HG02759 (cell line): Measurements from ENCODE around the gene FAM227B.
"Not testable (repeated sequence)": the region's sequence is repeated elsewhere in the genome, so short reads cannot be mapped to it uniquely, and the experiment has no call there.

Source experiments
- ATAC-seq: cut with Tn5 transposase; IDR thresholded peaks from one replicate; pipeline ENCODE4 v1.9.1; 2021; ENCODE audit warnings: mild to moderate bottlenecking, moderate library complexity; ENCODE audit not compliant: unreplicated experiment

The FAM227B gene

GRCh38 chr15:49383266-49383665 lies 237.4 kb downstream of the FAM227B start:
- ATAC-seq = no peak

DNA sequence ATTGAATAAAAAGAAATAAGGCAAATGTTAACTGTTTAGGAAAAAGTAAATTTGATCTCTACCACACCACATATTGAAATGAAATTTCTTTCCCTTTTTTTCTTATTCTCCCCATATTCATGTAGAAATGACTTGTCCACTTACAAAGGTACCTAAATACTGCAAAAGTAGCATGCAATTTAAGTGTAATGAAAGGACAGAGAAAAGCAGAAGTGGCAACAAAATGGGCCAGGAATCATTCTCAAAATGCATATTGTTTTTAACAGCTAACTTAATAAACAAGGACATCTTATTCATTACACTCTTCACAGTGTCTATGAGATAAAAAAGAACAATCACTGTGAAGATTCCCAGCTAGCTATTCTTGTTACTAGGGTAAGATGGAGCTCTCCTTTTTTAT lies 238.2 kb downstream of the FAM227B start:
- ATAC-seq = no peak

DNA sequence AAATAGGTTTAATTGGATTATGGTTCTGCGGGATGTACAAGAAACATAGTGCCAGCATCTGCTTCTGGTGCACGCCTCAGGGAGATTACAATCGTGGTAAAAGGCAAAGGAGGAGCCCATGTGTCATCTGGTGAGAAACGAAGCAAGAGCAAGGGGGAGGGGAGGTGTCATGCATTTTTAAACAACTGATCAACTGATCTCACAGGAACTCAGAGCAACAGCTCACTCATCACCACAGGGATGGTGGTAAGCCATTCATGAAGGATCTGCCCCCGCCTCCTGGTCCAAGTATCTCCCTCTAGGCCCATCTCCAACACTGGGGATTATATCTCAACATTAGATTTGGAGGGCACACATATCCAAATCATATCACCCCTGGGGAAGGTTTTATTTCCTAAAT lies 239.7 kb downstream of the FAM227B start:
- no peak for ATAC-seq

- ATAC-seq = no peak
Observed at GRCh38 chr15:49379996-49380395, 240.6 kb downstream of the FAM227B start.

DNA sequence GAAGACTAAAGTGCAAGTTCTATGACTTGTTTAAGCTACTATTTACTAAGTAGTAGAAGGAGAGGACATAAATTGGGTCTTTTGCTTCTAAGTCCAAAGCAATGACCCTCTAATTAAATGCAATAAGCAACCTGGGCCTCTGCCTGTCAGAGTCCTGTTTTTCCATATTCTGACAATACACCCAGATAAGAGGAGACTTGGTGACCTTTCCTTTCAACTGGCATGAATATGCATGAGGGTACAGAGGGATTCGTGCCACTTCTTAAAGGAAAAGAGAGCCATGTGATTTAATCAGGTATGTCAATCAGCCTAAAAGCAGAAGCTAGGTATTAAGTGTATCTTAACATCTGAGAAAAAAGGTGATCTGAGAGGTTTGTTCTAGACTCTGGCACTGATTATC lies 248.3 kb downstream of the FAM227B start:
- ATAC-seq = no peak

DNA sequence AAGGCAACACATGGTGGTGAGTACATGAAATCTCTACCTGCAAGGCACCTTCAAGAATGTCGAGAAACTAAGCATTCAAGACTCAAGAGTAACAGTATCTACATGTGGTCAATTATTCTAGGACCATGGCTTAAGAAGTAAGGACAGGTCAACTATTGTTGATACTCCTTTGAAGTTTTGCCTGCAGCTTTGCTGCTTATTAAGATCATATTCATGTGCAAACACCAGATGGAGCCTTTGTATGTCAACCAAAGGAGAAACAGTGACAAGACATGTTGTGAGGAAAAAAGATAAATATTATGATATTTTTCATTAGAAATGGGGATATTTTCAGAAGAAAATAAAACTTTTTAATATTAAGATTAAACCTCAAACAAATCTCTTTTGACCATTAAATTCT lies 249.8 kb downstream of the FAM227B start:
- ATAC-seq = no peak

GRCh38 chr15:49366496-49366895 lies 254.1 kb downstream of the FAM227B start:
- ATAC-seq = no peak

DNA sequence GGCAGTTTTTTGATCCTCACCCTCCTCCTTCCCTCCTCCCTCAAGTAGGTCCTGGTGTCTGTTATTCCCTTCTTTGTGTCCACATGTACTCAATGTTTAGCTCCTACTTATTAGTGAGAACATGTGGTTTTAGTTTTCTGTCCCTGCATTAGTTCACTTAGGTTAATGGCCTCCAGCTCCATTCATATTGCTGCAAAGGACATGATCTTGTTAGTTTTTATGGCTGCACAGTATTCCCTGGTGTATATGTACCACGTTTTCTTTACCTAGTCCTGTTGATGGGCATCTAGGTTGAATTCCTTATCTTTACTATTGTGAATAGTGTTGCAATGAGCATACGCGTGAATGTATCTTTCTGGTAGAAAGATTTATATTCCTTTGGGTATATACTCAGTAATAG lies 259.2 kb downstream of the FAM227B start:
- no peak for ATAC-seq

DNA sequence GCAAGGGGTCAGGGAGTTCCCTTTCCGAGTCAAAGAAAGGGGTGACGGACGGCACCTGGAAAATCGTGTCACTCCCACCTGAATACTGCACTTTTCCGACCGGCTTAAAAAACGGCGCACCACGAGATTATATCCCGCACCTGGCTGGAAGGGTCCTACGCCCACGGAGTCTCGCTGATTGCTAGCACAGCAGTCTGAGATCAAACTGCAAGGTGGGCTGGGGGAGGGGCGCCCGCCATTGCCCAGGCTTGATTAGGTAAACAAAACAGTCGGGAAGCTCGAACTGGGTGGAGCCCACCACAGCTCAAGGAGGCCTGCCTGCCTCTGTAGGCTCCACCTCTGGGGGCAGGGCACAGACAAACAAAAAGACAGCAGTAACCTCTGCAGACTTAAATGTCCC lies 266.2 kb downstream of the FAM227B start:
- ATAC-seq = not testable (repeated sequence)

DNA sequence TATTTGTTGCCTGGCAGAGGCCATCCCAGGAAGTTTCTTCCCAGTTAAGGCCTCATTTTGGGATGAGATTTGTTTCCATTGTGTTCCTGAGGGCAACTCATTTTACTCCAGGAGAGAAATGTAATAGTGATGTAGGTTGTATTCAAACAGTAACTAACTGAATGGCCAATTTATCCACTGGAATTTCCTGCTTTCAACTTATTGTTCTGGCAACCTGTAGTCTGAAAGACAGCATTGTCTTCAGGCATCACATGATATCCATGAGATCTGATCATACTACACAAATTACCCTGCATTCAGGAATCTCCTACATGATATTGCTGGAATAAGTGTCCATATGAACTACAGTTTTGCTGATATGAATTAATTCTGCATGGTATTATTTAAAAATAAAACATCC lies 277.1 kb downstream of the FAM227B start:
- no peak for ATAC-seq

GRCh38 chr15:49339656-49340055 lies 281.0 kb downstream of the FAM227B start:
- no peak for ATAC-seq

DNA sequence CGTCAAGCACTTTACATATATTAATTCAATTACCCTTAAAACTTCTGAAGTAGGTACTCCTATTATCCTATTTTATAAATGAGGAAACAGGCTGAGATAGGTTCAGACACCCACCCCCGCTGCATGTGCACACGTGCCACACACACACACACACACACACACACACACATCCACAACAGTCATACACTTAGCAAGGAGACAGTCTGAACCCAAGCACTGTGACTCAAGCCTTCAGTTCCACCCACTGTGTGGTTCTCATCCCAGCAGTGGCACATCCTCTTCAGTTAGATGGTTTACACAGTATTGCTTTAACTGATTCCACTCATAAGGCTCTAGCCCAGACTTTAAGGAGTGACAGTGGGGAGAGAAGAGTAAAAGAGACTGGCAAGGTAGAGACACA lies 288.7 kb downstream of the FAM227B start:
- ATAC-seq = no peak

DNA sequence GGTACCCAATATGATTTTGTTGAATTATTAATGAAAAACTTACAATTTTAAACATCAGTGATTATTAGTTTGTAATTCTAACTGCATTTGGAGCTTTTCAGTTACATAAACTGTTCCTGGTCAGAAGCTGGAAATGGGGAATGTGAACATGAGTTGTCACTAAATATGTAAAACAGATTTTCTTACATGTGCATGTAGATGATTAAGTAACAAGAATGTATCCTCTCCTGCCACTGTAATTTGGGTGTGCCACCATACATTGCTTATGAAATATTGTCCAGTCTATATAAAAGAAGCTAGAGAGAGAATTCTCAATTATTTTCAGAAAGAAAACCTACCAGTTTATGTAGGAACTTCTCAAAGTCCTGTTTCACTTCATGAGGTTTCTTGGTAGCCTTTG lies 289.2 kb downstream of the FAM227B start:
- no peak for ATAC-seq

DNA sequence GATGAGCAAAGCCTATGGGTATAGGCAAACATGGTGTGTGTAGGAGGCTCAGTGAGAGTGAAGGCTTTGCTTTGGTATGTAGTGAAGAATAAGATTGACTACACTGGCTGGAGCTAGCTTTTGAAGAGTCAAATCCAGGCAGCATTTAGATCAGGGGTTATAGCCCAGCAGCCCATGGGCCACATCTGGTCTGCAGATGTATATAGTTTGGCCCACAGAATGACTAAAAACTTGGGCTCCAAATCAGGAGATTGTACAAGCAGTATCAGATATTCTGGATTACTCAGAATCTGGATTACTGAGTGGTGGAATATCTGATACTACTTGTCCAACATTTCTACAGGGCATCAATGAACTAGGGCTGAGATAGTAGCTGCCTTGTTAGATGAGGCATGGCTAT lies 290.5 kb downstream of the FAM227B start:
- no peak for ATAC-seq

- ATAC-seq = no peak
Observed at GRCh38 chr15:49328941-49329340, 291.7 kb downstream of the FAM227B start.

GRCh38 chr15:49327927-49328326 lies 292.7 kb downstream of the FAM227B start:
- ATAC-seq = no peak

- no peak for ATAC-seq
Observed at GRCh38 chr15:49323207-49323606, 297.4 kb downstream of the FAM227B start.

DNA sequence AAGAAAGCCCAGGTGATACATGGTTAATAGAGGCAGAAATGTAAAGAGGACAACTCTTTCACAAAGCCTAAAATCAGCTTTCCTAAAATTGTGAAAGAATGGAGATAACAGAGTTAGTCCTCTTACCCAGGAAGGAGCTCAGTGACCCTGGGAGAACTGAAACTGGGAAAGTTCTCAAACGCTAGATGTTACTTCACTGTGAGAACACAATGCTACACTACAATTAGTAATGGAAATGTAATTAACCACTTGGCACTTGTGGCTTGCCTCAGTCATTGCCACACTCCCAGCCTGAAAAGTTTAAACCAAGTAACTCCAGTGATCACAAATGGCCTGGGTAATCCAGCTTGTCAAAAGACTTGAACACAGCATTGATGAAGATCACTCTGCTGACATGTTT lies 300.3 kb downstream of the FAM227B start:
- no peak for ATAC-seq

- ATAC-seq = no peak
Observed at GRCh38 chr15:49315391-49315823, 305.2 kb downstream of the FAM227B start.

GRCh38 chr15:49314716-49315115 lies 305.9 kb downstream of the FAM227B start:
- ATAC-seq = no peak

- no peak for ATAC-seq
Observed at GRCh38 chr15:49313650-49314049, 307.0 kb downstream of the FAM227B start.

DNA sequence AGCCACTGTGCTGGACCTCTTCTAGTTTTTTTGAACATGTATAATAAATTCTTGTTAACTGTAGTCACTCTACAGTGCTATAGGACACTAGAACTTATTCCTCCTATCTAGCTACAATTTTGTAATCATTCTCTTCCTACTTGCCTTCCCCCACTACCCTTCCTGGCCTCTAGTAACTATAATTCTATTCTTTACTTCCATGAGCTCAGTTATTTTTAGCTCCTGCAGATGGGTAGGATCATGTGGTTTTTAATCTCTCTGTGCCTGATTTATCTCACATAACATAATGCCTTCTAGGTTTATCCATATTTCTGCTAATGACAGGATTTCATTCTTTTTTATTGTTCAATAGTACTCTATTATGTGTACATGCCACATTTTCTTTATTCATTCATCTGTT lies 310.7 kb downstream of the FAM227B start:
- no peak for ATAC-seq

DNA sequence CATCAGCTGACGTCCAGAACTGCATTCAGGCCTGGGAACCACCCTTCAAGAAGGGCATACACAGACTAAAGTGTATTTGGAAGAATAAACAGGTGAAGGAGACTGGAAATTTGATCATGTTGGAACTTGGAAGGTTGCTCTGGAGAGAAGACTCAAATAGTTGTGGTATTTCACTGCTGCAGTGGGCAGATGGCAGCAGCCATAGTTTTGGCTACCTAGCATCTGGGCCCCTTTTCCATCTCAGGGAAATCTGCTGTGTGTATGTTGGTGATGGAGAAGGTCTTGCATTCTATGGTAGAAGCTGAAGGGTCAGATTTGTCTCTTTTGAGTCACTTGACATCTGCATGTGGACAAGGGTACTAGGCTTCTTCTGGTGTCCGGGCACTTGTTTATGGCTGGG lies 311.9 kb downstream of the FAM227B start:
- ATAC-seq = no peak

- no peak for ATAC-seq
Observed at GRCh38 chr15:49306551-49306950, 314.1 kb downstream of the FAM227B start.
